NCI-H82 treated with DMSO at 0.1 percent for 48 hours (cell line): ENCODE results near the gene FNDC8.
"Not testable (repeated sequence)": the region's sequence is repeated elsewhere in the genome, so short reads cannot be mapped to it uniquely, and the experiment has no call there.

Experiments used
- DNase-seq: peaks from one replicate; lab custom pipeline; 2025; ENCODE audit not compliant: unreplicated experiment; lab: John Stamatoyannopoulos, UW

The FNDC8 gene

GRCh38 chr17:35141681-35142466 is 20.5 kb downstream of the FNDC8 start, which contains the start of gene NLE1:
TSS of gene NLE1 (minus strand) at chr17:35142303. CDS start at chr17:35142275, 28 bp downstream.
- peak; percentile 46 for DNase-seq

- no peak for DNase-seq
These were observed 21.0 kb downstream of the FNDC8 start for GRCh38 chr17:35142467-35142796.

GRCh38 chr17:35144840-35145239 is 23.4 kb downstream of the FNDC8 start:
- no peak for DNase-seq

GRCh38 chr17:35146214-35146833 is 24.9 kb downstream of the FNDC8 start:
- DNase-seq, result no peak

- no peak for DNase-seq
These were observed 26.0 kb downstream of the FNDC8 start, which contains the start of gene UNC45B for GRCh38 chr17:35147375-35147905. TSS of gene UNC45B (plus strand) at chr17:35147817. CDS start at chr17:35148264, 447 bp downstream.

- DNase-seq, result no peak
These were observed 26.7 kb downstream of the FNDC8 start for GRCh38 chr17:35148144-35148543.

- no peak for DNase-seq
These were observed 28.5 kb downstream of the FNDC8 start for GRCh38 chr17:35149941-35150340.

- not testable (repeated sequence) for DNase-seq
These were observed 29.7 kb downstream of the FNDC8 start for GRCh38 chr17:35151080-35151479.

GRCh38 chr17:35152421-35153140 is 31.2 kb downstream of the FNDC8 start:
- DNase-seq, result no peak

GRCh38 chr17:35154196-35155165 is 33.1 kb downstream of the FNDC8 start:
- DNase-seq, result no peak

- no peak for DNase-seq
These were observed 33.8 kb downstream of the FNDC8 start for GRCh38 chr17:35155246-35155645.

GRCh38 chr17:35159940-35160339 is 38.5 kb downstream of the FNDC8 start:
- DNase-seq, result no peak

GRCh38 chr17:35160354-35161201 is 39.2 kb downstream of the FNDC8 start:
- no peak for DNase-seq

- no peak for DNase-seq
These were observed 39.9 kb downstream of the FNDC8 start for GRCh38 chr17:35161281-35161761.

- no peak for DNase-seq
These were observed 41.3 kb downstream of the FNDC8 start for GRCh38 chr17:35162755-35163154.

GRCh38 chr17:35163886-35164285 is 42.5 kb downstream of the FNDC8 start:
- no peak for DNase-seq

- no peak for DNase-seq
These were observed 43.3 kb downstream of the FNDC8 start for GRCh38 chr17:35164716-35165115.

- DNase-seq, result no peak
These were observed 45.1 kb downstream of the FNDC8 start for GRCh38 chr17:35166526-35166925.

GRCh38 chr17:35167046-35167445 is 45.6 kb downstream of the FNDC8 start:
- no peak for DNase-seq
